GM13977 (cell line): ENCODE results near the gene RBMS2.
A peak's percentile ranks its signal among the peaks of the same experiment; 100 is the strongest.

Source experiments
- DNase-seq: peaks from one replicate; pipeline ENCODE4 v3.0.0; 2012; ENCODE audit warnings: low spot score
- in situ Hi-C: fragments of 300-500 bp; cut with MboI; formaldehyde crosslinking; loops from one replicate; pipeline ENCODE4 v1.12.0; 2022; ENCODE audit warnings: low sequenced_read_pairs, low pct_unique_long_range_greater_than_20kb, mixed read lengths, inconsistent platforms; ENCODE audit not compliant: unreplicated experiment
- TF ChIP-seq, protein P1 (sequence below): IDR thresholded peaks from 2 replicates; pipeline ENCODE4 v1.5.1; 2012; ENCODE audit warnings: mild to moderate bottlenecking, control low read depth; ENCODE audit not compliant: insufficient read depth; ENCODE audit errors: extremely low read depth, missing control alignments

The RBMS2 gene

GRCh38 chr12:56633468-56634241 lies 112.0 kb downstream of the RBMS2 start:
- in situ Hi-C loops, result no loop called here
- TF ChIP-seq, protein P1, sequence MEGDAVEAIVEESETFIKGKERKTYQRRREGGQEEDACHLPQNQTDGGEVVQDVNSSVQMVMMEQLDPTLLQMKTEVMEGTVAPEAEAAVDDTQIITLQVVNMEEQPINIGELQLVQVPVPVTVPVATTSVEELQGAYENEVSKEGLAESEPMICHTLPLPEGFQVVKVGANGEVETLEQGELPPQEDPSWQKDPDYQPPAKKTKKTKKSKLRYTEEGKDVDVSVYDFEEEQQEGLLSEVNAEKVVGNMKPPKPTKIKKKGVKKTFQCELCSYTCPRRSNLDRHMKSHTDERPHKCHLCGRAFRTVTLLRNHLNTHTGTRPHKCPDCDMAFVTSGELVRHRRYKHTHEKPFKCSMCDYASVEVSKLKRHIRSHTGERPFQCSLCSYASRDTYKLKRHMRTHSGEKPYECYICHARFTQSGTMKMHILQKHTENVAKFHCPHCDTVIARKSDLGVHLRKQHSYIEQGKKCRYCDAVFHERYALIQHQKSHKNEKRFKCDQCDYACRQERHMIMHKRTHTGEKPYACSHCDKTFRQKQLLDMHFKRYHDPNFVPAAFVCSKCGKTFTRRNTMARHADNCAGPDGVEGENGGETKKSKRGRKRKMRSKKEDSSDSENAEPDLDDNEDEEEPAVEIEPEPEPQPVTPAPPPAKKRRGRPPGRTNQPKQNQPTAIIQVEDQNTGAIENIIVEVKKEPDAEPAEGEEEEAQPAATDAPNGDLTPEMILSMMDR, result no peak
- DNase-seq, result no peak

DNA sequence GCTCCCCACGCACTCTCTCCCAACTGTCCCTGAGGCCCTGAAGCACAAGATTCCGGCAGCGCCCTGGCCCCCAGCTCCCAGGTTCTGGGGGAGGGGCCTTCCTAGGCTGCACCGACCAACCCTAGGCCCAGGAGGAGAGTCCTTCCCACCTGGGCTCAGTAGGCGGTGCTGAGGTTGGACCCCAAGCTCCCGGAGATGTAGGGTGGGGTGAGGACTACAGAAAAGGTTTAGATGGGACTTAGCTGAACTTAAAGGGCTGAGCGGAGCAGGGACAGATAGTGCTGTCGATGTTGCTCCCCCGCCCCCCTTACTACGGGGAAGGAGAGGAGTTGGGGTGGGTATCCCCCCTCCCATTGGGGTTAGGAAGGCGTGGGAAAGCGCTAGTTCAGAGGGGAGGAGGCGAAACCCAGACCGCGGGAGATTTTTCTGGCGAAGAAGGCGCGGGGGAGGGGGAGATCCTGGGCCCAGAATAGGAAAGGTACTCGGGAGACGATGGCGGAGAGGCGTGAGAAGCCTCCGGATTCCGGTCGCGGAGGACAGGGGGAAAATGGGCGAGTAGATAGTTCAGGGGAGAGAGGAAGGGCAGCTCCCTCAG lies 112.7 kb downstream of the RBMS2 start:
- in situ Hi-C loops, result no loop called here

GRCh38 chr12:56634837-56635791 lies 113.5 kb downstream of the RBMS2 start:
- DNase-seq, result peak; percentile 85
- TF ChIP-seq, protein P1, result peak; percentile 31
- in situ Hi-C loops, result no loop called here

More for the DNA sequence above, 112.7 kb downstream of the RBMS2 start:
- TF ChIP-seq, protein P1, result no peak
- peak; percentile 53 for DNase-seq

DNA sequence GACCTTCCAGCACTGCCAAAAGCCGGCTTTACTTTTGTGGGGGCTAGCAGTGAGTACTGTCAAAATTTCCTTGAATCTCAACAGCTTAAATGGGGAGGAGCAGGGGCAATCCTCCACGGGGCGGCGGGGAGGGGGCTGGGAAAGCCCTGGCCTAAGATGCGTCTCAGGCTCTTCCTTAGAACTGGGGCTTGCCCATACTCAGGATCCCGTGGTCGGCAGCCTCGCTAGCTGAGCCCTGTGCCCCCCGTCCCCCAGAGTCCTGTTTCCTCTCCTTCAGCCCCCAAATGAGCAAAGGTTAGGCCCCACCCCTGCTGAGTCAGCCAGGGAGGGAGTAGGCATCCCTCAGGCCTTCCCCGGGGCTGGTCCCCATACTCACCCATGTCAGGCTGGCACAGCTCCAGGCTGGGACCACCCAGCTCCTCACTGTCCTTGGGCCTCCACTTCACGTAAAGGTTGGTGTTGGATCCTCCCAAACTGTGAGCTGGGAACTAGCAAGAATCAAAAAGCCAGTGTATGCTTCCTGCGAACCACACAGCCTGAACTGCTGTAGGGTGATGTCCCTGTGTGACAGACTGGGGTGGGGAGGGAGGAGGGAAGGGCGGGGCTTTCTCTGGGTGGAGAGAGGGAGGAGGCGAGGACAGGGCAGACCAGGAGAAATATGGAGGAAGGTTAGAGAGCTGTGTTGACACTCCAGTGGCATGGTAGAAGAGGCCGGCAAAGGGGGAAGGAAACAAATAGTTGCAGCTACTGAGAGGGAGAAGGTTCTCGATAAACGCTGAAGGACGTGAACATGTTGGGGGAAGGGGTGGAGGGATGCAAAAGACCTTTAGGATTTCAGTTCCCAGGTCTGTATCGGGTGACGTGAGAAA lies 114.4 kb downstream of the RBMS2 start:
- DNase-seq, result peak; percentile 87
- in situ Hi-C loops, result no loop called here

GRCh38 chr12:56636675-56637540 lies 115.3 kb downstream of the RBMS2 start:
- peak; percentile 94 for DNase-seq
- in situ Hi-C loops, result no loop called here
- TF ChIP-seq, protein P1, result peak; percentile 81

More for the DNA sequence above, 114.4 kb downstream of the RBMS2 start:
- TF ChIP-seq, protein P1, result no peak
